ENCODE results near the gene LUC7L2. TPM values are rescaled to one million over a fixed set of nuclear protein-coding genes. Genes with fewer than 3 reads are reported as not detected.

LUC7L2 gene
- total and polyA plus RNA-seq, 9 of the 15 experiments (the other 6 are each of a cell fraction or from before 2014, with no cell fraction given), result 56.1 to 207 (median 141) TPM

DNA sequence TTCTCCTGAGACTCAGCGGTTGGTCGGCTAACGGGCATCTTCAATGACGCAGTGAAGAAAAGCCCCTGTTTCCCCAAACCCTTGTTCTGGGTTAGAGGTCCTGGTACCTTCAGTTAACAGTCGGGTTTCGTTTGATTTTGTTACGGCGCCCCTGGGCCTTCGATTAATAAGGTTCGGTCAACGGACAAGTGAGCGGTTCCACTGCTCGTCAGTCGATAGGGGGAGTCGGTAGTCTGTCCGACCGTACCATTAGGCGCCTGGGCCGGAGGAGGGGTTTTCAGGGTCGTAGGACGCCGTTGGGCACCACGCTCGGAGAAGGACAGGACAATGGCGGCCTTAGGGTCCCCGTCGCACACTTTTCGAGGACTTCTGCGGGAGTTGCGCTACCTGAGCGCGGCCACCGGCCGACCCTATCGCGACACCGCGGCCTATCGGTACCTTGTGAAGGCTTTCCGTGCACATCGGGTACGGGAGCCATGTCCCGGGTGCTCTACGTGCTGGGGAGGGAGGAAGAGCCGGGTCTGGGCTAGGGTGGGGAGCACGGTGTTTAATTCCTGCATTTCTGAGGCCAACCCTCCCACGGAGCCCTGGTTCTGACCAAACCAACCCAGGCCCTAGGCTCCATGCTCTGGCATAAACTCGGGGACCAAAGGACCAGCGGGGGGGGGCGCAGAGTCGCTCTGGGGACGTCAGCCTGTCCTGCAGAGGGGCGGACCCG lies 18.5 kb upstream of the LUC7L2 start, which contains the start of gene FMC1 (continued):
- TF ChIP-seq, protein P1, sequence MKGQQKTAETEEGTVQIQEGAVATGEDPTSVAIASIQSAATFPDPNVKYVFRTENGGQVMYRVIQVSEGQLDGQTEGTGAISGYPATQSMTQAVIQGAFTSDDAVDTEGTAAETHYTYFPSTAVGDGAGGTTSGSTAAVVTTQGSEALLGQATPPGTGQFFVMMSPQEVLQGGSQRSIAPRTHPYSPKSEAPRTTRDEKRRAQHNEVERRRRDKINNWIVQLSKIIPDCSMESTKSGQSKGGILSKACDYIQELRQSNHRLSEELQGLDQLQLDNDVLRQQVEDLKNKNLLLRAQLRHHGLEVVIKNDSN (CRISPR knock-in tag; IDR thresholded peaks at IDR 0.05), result no peak; the same call in 1 of the 2 replicates
- 0 out of 2 replicates have a peak, but pooled peaks have one; percentile 6 for TF ChIP-seq TCF3 (CRISPR knock-in tag; IDR thresholded peaks at IDR 0.05)
- TF ChIP-seq, protein P2, sequence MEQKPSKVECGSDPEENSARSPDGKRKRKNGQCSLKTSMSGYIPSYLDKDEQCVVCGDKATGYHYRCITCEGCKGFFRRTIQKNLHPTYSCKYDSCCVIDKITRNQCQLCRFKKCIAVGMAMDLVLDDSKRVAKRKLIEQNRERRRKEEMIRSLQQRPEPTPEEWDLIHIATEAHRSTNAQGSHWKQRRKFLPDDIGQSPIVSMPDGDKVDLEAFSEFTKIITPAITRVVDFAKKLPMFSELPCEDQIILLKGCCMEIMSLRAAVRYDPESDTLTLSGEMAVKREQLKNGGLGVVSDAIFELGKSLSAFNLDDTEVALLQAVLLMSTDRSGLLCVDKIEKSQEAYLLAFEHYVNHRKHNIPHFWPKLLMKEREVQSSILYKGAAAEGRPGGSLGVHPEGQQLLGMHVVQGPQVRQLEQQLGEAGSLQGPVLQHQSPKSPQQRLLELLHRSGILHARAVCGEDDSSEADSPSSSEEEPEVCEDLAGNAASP (IDR thresholded peaks at IDR 0.05), result no peak
- TF ChIP-seq PTBP1 (IDR thresholded peaks at IDR 0.05; ENCODE audit: low read depth, low read length), result no peak
- TF ChIP-seq, protein P3, sequence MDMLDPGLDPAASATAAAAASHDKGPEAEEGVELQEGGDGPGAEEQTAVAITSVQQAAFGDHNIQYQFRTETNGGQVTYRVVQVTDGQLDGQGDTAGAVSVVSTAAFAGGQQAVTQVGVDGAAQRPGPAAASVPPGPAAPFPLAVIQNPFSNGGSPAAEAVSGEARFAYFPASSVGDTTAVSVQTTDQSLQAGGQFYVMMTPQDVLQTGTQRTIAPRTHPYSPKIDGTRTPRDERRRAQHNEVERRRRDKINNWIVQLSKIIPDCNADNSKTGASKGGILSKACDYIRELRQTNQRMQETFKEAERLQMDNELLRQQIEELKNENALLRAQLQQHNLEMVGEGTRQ (CRISPR knock-in tag; IDR thresholded peaks at IDR 0.05), result no peak
- peak; percentile 88; the same call in 1 of the 2 replicates for TF ChIP-seq CBX1 (IDR thresholded peaks at IDR 0.05; ENCODE audit: low read depth)
- TF ChIP-seq, protein P4, sequence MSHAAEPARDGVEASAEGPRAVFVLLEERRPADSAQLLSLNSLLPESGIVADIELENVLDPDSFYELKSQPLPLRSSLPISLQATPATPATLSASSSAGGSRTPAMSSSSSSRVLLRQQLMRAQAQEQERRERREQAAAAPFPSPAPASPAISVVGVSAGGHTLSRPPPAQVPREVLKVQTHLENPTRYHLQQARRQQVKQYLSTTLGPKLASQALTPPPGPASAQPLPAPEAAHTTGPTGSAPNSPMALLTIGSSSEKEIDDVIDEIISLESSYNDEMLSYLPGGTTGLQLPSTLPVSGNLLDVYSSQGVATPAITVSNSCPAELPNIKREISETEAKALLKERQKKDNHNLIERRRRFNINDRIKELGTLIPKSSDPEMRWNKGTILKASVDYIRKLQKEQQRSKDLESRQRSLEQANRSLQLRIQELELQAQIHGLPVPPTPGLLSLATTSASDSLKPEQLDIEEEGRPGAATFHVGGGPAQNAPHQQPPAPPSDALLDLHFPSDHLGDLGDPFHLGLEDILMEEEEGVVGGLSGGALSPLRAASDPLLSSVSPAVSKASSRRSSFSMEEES (CRISPR knock-in tag; IDR thresholded peaks at IDR 0.05), result no peak
- TF ChIP-seq KLF13 (tag; IDR thresholded peaks at IDR 0.05; ENCODE audit: borderline replicate concordance, low read depth), result no peak
- peak; percentile 62 for TF ChIP-seq DACH1 (IDR thresholded peaks at IDR 0.05; ENCODE audit: partially characterized antibody)
- TF ChIP-seq, protein P5, sequence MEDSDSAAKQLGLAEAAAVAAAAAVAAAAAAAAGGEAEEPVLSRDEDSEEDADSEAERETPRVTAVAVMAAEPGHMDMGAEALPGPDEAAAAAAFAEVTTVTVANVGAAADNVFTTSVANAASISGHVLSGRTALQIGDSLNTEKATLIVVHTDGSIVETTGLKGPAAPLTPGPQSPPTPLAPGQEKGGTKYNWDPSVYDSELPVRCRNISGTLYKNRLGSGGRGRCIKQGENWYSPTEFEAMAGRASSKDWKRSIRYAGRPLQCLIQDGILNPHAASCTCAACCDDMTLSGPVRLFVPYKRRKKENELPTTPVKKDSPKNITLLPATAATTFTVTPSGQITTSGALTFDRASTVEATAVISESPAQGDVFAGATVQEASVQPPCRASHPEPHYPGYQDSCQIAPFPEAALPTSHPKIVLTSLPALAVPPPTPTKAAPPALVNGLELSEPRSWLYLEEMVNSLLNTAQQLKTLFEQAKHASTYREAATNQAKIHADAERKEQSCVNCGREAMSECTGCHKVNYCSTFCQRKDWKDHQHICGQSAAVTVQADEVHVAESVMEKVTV (CRISPR knock-in tag; IDR thresholded peaks at IDR 0.05), result no peak; the same call in 1 of the 2 replicates
- TF ChIP-seq, protein P6, sequence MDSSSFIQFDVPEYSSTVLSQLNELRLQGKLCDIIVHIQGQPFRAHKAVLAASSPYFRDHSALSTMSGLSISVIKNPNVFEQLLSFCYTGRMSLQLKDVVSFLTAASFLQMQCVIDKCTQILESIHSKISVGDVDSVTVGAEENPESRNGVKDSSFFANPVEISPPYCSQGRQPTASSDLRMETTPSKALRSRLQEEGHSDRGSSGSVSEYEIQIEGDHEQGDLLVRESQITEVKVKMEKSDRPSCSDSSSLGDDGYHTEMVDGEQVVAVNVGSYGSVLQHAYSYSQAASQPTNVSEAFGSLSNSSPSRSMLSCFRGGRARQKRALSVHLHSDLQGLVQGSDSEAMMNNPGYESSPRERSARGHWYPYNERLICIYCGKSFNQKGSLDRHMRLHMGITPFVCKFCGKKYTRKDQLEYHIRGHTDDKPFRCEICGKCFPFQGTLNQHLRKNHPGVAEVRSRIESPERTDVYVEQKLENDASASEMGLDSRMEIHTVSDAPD (CRISPR knock-in tag; IDR thresholded peaks at IDR 0.05), result no peak
- TF ChIP-seq, protein P7, sequence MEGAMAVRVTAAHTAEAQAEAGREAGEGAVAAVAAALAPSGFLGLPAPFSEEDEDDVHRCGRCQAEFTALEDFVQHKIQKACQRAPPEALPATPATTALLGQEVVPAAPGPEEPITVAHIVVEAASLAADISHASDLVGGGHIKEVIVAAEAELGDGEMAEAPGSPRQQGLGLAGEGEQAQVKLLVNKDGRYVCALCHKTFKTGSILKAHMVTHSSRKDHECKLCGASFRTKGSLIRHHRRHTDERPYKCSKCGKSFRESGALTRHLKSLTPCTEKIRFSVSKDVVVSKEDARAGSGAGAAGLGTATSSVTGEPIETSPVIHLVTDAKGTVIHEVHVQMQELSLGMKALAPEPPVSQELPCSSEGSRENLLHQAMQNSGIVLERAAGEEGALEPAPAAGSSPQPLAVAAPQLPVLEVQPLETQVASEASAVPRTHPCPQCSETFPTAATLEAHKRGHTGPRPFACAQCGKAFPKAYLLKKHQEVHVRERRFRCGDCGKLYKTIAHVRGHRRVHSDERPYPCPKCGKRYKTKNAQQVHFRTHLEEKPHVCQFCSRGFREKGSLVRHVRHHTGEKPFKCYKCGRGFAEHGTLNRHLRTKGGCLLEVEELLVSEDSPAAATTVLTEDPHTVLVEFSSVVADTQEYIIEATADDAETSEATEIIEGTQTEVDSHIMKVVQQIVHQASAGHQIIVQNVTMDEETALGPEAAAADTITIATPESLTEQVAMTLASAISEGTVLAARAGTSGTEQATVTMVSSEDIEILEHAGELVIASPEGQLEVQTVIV (CRISPR knock-in tag; IDR thresholded peaks at IDR 0.05; ENCODE audit: borderline replicate concordance), result no peak
- peak in 1 of 2 experiments; percentile 6; a peak in 2 of 4 replicates for TF ChIP-seq ETV6 (IDR thresholded peaks at IDR 0.05; ENCODE audit: borderline replicate concordance in 1 of 2, low read depth in 2 of 2, low read length in 1 of 2)
- no peak; the same call in 1 of the 2 replicates for TF ChIP-seq ETV6 (CRISPR knock-in tag; IDR thresholded peaks at IDR 0.05; ENCODE audit: borderline replicate concordance)
- peak; percentile 91 for TF ChIP-seq TCF7L2 (IDR thresholded peaks at IDR 0.05; ENCODE audit: low read depth, low read length)
- TF ChIP-seq ESRRB (CRISPR knock-in tag; IDR thresholded peaks at IDR 0.05; ENCODE audit: borderline replicate concordance), result peak; percentile 16; the same call in 1 of the 2 replicates
